ENCODE measurements around the gene ERGIC3. TPM values are rescaled to one million over a fixed set of nuclear protein-coding genes. Genes with fewer than 3 reads are reported as not detected.

Gene ERGIC3
- total RNA-seq, 4 donors from 2014 or later, result 125 to 184 (median 133) TPM

DNA sequence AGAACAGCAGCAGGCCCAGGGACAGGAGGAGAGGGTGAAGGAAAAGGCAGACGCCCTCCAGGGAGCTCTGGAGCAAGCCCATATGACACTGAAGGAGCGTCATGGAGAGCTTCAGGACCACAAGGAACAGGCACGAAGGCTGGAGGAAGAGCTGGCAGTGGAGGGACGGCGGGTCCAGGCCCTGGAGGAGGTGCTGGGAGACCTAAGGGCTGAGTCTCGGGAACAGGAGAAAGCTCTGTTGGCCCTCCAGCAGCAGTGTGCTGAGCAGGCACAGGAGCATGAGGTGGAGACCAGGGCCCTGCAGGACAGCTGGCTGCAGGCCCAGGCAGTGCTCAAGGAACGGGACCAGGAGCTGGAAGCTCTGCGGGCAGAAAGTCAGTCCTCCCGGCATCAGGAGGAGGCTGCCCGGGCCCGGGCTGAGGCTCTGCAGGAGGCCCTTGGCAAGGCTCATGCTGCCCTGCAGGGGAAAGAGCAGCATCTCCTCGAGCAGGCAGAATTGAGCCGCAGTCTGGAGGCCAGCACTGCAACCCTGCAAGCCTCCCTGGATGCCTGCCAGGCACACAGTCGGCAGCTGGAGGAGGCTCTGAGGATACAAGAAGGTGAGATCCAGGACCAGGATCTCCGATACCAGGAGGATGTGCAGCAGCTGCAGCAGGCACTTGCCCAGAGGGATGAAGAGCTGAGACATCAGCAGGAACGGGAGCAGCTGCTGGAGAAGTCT, 37.9 kb upstream of the ERGIC3 start:
- WGBS, result 79% methylated on average over 10 of the region's 16 CpGs
- no peak overlapping the region for H3K27ac ChIP-seq (replicated peaks in 1 of 4)
- H3K36me3 ChIP-seq, result peaks cover 36 to 88% (median 86%) of the 10 kb centered on the region in 4 donors
- H3K4me3 ChIP-seq, result no peak overlapping the region
- no peaks in the 10 kb centered on the region for H3K9me3 ChIP-seq
- H3K4me1 ChIP-seq, result peaks cover 0 to 16% (median 12%) of the 10 kb centered on the region in 4 donors
- H3K27me3 ChIP-seq, result no peaks in the 10 kb centered on the region
- DNase-seq (ENCODE audit: extremely low spot score), result no peak
- intact Hi-C loops (cut with DNase I), result no loop called here
- TF ChIP-seq CTCF (IDR thresholded peaks at IDR 0.05) (no peak), POLR2A (IDR thresholded peaks at IDR 0.05; ENCODE audit: low read depth) (no peak), EP300 (IDR thresholded peaks at IDR 0.05) (no peak), POLR2AphosphoS5 (IDR thresholded peaks at IDR 0.05) (no peak)

DNA sequence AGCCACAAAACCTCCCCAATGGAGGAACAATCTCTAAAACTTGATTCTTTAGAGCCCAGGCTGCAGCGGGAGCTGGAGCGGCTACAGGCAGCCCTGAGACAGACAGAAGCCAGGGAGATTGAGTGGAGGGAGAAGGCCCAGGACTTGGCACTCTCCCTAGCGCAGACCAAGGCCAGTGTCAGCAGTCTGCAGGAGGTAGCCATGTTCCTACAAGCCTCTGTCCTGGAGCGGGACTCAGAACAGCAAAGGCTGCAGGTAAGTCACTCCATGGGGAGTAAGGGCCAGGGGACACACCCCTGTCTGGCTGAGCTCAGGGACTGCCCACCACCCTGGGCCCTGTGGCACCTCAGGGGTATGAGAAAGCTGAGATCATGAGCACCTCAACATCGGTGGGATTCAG, 37.1 kb upstream of the ERGIC3 start:
- Histone ChIP-seq H3K27ac (replicated peaks in 1 of 4) (no peak overlapping the region), H3K4me1 (peaks cover 0 to 16% (median 12%) of the 10 kb centered on the region in 4 donors), H3K4me3 (no peak overlapping the region), H3K36me3 (peaks cover 39 to 88% (median 86%) of the 10 kb centered on the region in 4 donors), H3K27me3 (no peaks in the 10 kb centered on the region), H3K9me3 (no peaks in the 10 kb centered on the region)
- 96% methylated on average over 5 of the region's 5 CpGs for WGBS
- intact Hi-C loops (cut with DNase I), result no loop called here
- no peak for TF ChIP-seq EP300 (IDR thresholded peaks at IDR 0.05)
- TF ChIP-seq POLR2AphosphoS5 (IDR thresholded peaks at IDR 0.05), result no peak
- no peak for TF ChIP-seq CTCF (IDR thresholded peaks at IDR 0.05)
- TF ChIP-seq POLR2A (IDR thresholded peaks at IDR 0.05; ENCODE audit: low read depth), result no peak
- no peak for DNase-seq (ENCODE audit: extremely low spot score)

GRCh38 chr20:35506179-35506578, 35.7 kb upstream of the ERGIC3 start:
- H3K27me3 ChIP-seq, result no peaks in the 10 kb centered on the region
- no peak for TF ChIP-seq CTCF (IDR thresholded peaks at IDR 0.05)
- no peak for TF ChIP-seq EP300 (IDR thresholded peaks at IDR 0.05)
- TF ChIP-seq POLR2AphosphoS5 (IDR thresholded peaks at IDR 0.05), result no peak
- TF ChIP-seq POLR2A (IDR thresholded peaks at IDR 0.05; ENCODE audit: low read depth), result no peak
- peaks cover 39 to 88% (median 86%) of the 10 kb centered on the region in 4 donors for H3K36me3 ChIP-seq
- DNase-seq (ENCODE audit: extremely low spot score), result no peak
- no peaks in the 10 kb centered on the region for H3K9me3 ChIP-seq
- H3K27ac ChIP-seq (replicated peaks in 1 of 4), result no peak overlapping the region
- 84% methylated on average over 3 of the region's 3 CpGs for WGBS
- intact Hi-C loops (cut with DNase I), result no loop called here
- peaks cover 0 to 16% (median 12%) of the 10 kb centered on the region in 4 donors for H3K4me1 ChIP-seq
- no peak overlapping the region for H3K4me3 ChIP-seq

GRCh38 chr20:35506872-35507638, 34.8 kb upstream of the ERGIC3 start:
- 96% methylated on average over 6 of the region's 6 CpGs for WGBS
- no peaks in the 10 kb centered on the region for H3K9me3 ChIP-seq
- no peak for DNase-seq (ENCODE audit: extremely low spot score)

More at GRCh38 chr20:35506872-35507638, 34.8 kb upstream of the ERGIC3 start:
- peaks cover 0 to 16% (median 12%) of the 10 kb centered on the region in 4 donors for H3K4me1 ChIP-seq
- H3K27me3 ChIP-seq, result no peaks in the 10 kb centered on the region
- peaks cover 46 to 88% (median 86%) of the 10 kb centered on the region in 4 donors for H3K36me3 ChIP-seq
- TF ChIP-seq POLR2AphosphoS5 (IDR thresholded peaks at IDR 0.05) (no peak), EP300 (IDR thresholded peaks at IDR 0.05) (no peak), CTCF (IDR thresholded peaks at IDR 0.05) (no peak)
- H3K27ac ChIP-seq (replicated peaks in 1 of 4), result no peak overlapping the region
- intact Hi-C loops (cut with DNase I), result no loop called here
- H3K4me3 ChIP-seq, result no peak overlapping the region
